GM12891 (cell line): ENCODE measurements around the gene FHIT.

ENCODE experiments used
- PAX5 ChIP-seq: IDR thresholded peaks from 2 replicates; pipeline ENCODE4 v1.6.1; 2011; ENCODE audit warnings: low read length, moderate library complexity, mild to moderate bottlenecking; ENCODE audit not compliant: insufficient read depth, severe bottlenecking
- POLR2A ChIP-seq: IDR thresholded peaks from 2 replicates; pipeline ENCODE4 v1.6.1; 2011; ENCODE audit warnings: low read depth, low read length, control low read depth
- POLR2AphosphoS5 ChIP-seq: IDR thresholded peaks from 2 replicates; pipeline ENCODE4 v1.6.1; 2011; ENCODE audit warnings: low read depth, low read length, control low read depth
- POU2F2 ChIP-seq: IDR thresholded peaks from 2 replicates; pipeline ENCODE4 v1.6.1; 2011; ENCODE audit warnings: low read depth, mild to moderate bottlenecking, control low read depth, low read length, moderate library complexity
- SPI1 ChIP-seq: IDR thresholded peaks from 2 replicates; pipeline ENCODE4 v1.6.1; 2011; ENCODE audit warnings: low read depth, low read length, control low read depth
- TAF1 ChIP-seq: IDR thresholded peaks from 2 replicates; pipeline ENCODE4 v1.6.1; 2011; ENCODE audit warnings: low read depth, low read length, control low read depth

DNA sequence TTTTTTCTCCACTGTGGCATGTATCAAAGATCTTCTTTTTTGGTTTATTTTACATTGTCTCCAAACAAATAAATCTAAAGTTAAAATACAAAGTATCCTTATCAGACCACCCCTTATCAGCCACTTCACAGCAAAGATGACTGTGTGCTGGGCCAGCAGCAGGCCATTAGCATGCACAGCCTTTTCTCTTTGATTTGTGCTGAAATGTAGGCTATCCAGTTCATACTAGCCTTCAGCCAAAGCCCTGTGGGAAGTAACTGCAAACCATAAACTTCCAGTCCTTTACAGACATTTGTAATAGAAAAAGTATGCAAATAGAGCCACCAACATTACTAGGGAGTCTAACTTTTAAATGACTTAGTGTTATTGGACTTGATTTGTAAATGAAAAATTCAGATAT lies 816.3 kb downstream of the FHIT start:
- TF ChIP-seq POLR2AphosphoS5 (no peak), POLR2A (no peak), TAF1 (no peak), PAX5 (no peak), SPI1 (no peak), POU2F2 (no peak)
